GM23338 (cell line): Measurements from ENCODE around the gene AQP5. TPM values are rescaled to one million over a fixed set of nuclear protein-coding genes. Genes with fewer than 3 reads are reported as not detected.

ENCODE experiments used
- ATAC-seq: fragments of 200-7000 bp; cut with Tn5 transposase; 3 replicates; pipeline ENCODE4 v1.9.1; 2020
- DNase-seq: peaks from one replicate; pipeline ENCODE4 v3.0.0-alpha.2; 2015; ENCODE audit warnings: low spot score
- H2AFZ ChIP-seq: fragments of 200-600 bp; sonication (generic); 2 replicates; pipeline ENCODE4 v1.8.0; 2016; ENCODE audit warnings: antibody characterized with exemption, mild to moderate bottlenecking, moderate library complexity
- H3F3A ChIP-seq: fragments of 200-600 bp; sonication (generic); replicated peaks from 2 replicates; pipeline ENCODE4 v1.8.0; 2017; ENCODE audit warnings: antibody characterized with exemption, mixed run types, low read depth
- H3K27ac ChIP-seq: fragments of 200-600 bp; sonication (generic); 2 replicates; pipeline ENCODE4 v1.6.1; 2016; ENCODE audit warnings: low read depth
- H3K27me3 ChIP-seq: fragments of 200-600 bp; sonication (generic); 2 replicates; pipeline ENCODE4 v1.8.0; 2016; ENCODE audit warnings: mild to moderate bottlenecking, mixed run types, moderate library complexity; ENCODE audit not compliant: insufficient read depth
- H3K36me3 ChIP-seq: fragments of 200-600 bp; sonication (generic); 2 replicates; pipeline ENCODE4 v1.8.0; 2016; ENCODE audit warnings: mild to moderate bottlenecking; ENCODE audit not compliant: insufficient read depth
- H3K4me1 ChIP-seq: fragments of 200-600 bp; sonication (generic); 2 replicates; pipeline ENCODE4 v1.8.0; 2016; ENCODE audit warnings: mild to moderate bottlenecking, moderate library complexity; ENCODE audit not compliant: insufficient read depth
- H3K4me2 ChIP-seq: fragments of 200-600 bp; sonication (generic); 2 replicates; pipeline ENCODE4 v1.7.1; 2017; ENCODE audit warnings: mixed run types
- H3K4me3 ChIP-seq: fragments of 200-600 bp; sonication (generic); 2 replicates; pipeline ENCODE4 v1.6.1; 2016; ENCODE audit warnings: mixed run types
- H3K79me2 ChIP-seq: fragments of 200-600 bp; sonication (generic); replicated peaks from 2 replicates; pipeline ENCODE4 v1.8.0; 2017; ENCODE audit warnings: mild to moderate bottlenecking; ENCODE audit not compliant: insufficient read depth
- H3K9me2 ChIP-seq: fragments of 200-600 bp; sonication (generic); 2 replicates; pipeline ENCODE4 v1.8.0; 2017; ENCODE audit not compliant: insufficient read depth
- H4K20me1 ChIP-seq: fragments of 200-600 bp; sonication (generic); replicated peaks from 2 replicates; pipeline ENCODE4 v1.8.0; 2017; ENCODE audit warnings: mild to moderate bottlenecking; ENCODE audit not compliant: insufficient read depth
- H3K27ac Mint-ChIP-seq: 2 replicates; pipeline ENCODE4 v1.8.0; 2020; ENCODE audit warnings: inconsistent platforms, mild to moderate bottlenecking, moderate library complexity, mixed read lengths
- H3K27me3 Mint-ChIP-seq: 3 replicates; pipeline ENCODE4 v1.8.0; 2022; ENCODE audit warnings: low read depth, mild to moderate bottlenecking, moderate library complexity, mixed read lengths, inconsistent platforms; ENCODE audit not compliant: insufficient read depth, poor library complexity
- H3K36me3 Mint-ChIP-seq: 3 replicates; pipeline ENCODE4 v1.8.0; 2021; ENCODE audit warnings: low read depth, mild to moderate bottlenecking, inconsistent platforms, moderate library complexity, mixed read lengths
- H3K4me1 Mint-ChIP-seq: 3 replicates; pipeline ENCODE4 v1.8.0; 2020; ENCODE audit warnings: mild to moderate bottlenecking, inconsistent platforms, mixed read lengths
- H3K4me3 Mint-ChIP-seq: 3 replicates; pipeline ENCODE4 v1.8.0; 2021; ENCODE audit warnings: moderate library complexity, mild to moderate bottlenecking, inconsistent platforms, mixed read lengths
- H3K9me3 Mint-ChIP-seq: 3 replicates; pipeline ENCODE4 v1.8.0; 2020; ENCODE audit warnings: moderate library complexity, mild to moderate bottlenecking, inconsistent platforms, mixed read lengths
- CREB1 ChIP-seq: fragments of 250-450 bp; sonication (Bioruptor Pico); IDR thresholded peaks from 2 replicates; pipeline ENCODE4 v1.5.0; 2020; ENCODE audit warnings: low read depth, mild to moderate bottlenecking, moderate library complexity
- EZH2 ChIP-seq: fragments of 200-600 bp; sonication (generic); IDR thresholded peaks from one replicate; pipeline ENCODE4 v1.8.0; 2017; ENCODE audit warnings: antibody characterized with exemption, mild to moderate bottlenecking, low read depth; ENCODE audit not compliant: unreplicated experiment
- EZH2phosphoT487 ChIP-seq: fragments of 200-600 bp; sonication (generic); IDR thresholded peaks from one replicate; pipeline ENCODE4 v1.8.1; 2018; ENCODE audit warnings: antibody characterized with exemption; ENCODE audit not compliant: unreplicated experiment
- NANOG ChIP-seq: IDR thresholded peaks from 2 replicates; pipeline ENCODE4 v1.6.1; 2016; ENCODE audit warnings: antibody characterized with exemption, borderline replicate concordance
- POLR2AphosphoS5 ChIP-seq: IDR thresholded peaks from 2 replicates; pipeline ENCODE4 v1.6.1; 2016; ENCODE audit warnings: antibody characterized with exemption, low read depth
- STAT1 ChIP-seq: IDR thresholded peaks from one replicate; pipeline ENCODE4 v1.6.1; 2016; ENCODE audit warnings: antibody characterized with exemption; ENCODE audit not compliant: unreplicated experiment
- ZNF114 ChIP-seq: fragments of 250-450 bp; sonication (Bioruptor Pico); IDR thresholded peaks from 2 replicates; pipeline ENCODE4 v1.5.0; 2020; ENCODE audit warnings: mild to moderate bottlenecking, moderate library complexity
- ZNF331 ChIP-seq: fragments of 250-450 bp; sonication (Bioruptor Pico); IDR thresholded peaks from 2 replicates; pipeline ENCODE4 v1.5.0; 2020; ENCODE audit warnings: low read depth, mild to moderate bottlenecking, moderate library complexity
- polyA plus RNA-seq: library from polyadenylated mRNA; unstranded; fragments of >200 nt; fragmentation: Nextera tagmentation; extraction: Ambion mirVana; gene quantifications from 2 replicates; pipeline ENCODE4 v1.2.1, GENCODE V29; 2016
- total RNA-seq: library from RNA; depleted of rRNA; stranded (reverse); fragments of >200 nt; shearing (Covaris generic); gene quantifications from 2 replicates; pipeline ENCODE4 v1.2.3, GENCODE V29; 2014
- TF ChIP-seq, protein P1 (sequence below), 2 experiments: fragments of 200-600 bp in 1 of 2; sonication (generic) in 1 of 2; conservative IDR thresholded peaks; 2 replicates each; pipeline versions ENCODE4 v1.5.1 to v1.6.1; 2016 to 2017; ENCODE audit warnings: antibody characterized with exemption in 2 of 2, low read depth in 2 of 2, mild to moderate bottlenecking in 2 of 2, moderate library complexity in 1 of 2
- TF ChIP-seq, protein P2 (sequence below): IDR thresholded peaks from one replicate; pipeline ENCODE4 v1.6.1; 2018; ENCODE audit warnings: antibody characterized with exemption; ENCODE audit not compliant: unreplicated experiment

The AQP5 gene
- total and polyA plus RNA-seq, 2 experiments from 2014 or later, result 1.3 to 2.2 TPM

- no peak for TF ChIP-seq STAT1
- no peak for TF ChIP-seq ZNF331 (CRISPR knock-in tag)
- TF ChIP-seq, protein P1, sequence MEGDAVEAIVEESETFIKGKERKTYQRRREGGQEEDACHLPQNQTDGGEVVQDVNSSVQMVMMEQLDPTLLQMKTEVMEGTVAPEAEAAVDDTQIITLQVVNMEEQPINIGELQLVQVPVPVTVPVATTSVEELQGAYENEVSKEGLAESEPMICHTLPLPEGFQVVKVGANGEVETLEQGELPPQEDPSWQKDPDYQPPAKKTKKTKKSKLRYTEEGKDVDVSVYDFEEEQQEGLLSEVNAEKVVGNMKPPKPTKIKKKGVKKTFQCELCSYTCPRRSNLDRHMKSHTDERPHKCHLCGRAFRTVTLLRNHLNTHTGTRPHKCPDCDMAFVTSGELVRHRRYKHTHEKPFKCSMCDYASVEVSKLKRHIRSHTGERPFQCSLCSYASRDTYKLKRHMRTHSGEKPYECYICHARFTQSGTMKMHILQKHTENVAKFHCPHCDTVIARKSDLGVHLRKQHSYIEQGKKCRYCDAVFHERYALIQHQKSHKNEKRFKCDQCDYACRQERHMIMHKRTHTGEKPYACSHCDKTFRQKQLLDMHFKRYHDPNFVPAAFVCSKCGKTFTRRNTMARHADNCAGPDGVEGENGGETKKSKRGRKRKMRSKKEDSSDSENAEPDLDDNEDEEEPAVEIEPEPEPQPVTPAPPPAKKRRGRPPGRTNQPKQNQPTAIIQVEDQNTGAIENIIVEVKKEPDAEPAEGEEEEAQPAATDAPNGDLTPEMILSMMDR (conservative IDR thresholded peaks at IDR 0.05; ENCODE audit: low read depth in 2 of 2), result no peak
- TF ChIP-seq, protein P2, sequence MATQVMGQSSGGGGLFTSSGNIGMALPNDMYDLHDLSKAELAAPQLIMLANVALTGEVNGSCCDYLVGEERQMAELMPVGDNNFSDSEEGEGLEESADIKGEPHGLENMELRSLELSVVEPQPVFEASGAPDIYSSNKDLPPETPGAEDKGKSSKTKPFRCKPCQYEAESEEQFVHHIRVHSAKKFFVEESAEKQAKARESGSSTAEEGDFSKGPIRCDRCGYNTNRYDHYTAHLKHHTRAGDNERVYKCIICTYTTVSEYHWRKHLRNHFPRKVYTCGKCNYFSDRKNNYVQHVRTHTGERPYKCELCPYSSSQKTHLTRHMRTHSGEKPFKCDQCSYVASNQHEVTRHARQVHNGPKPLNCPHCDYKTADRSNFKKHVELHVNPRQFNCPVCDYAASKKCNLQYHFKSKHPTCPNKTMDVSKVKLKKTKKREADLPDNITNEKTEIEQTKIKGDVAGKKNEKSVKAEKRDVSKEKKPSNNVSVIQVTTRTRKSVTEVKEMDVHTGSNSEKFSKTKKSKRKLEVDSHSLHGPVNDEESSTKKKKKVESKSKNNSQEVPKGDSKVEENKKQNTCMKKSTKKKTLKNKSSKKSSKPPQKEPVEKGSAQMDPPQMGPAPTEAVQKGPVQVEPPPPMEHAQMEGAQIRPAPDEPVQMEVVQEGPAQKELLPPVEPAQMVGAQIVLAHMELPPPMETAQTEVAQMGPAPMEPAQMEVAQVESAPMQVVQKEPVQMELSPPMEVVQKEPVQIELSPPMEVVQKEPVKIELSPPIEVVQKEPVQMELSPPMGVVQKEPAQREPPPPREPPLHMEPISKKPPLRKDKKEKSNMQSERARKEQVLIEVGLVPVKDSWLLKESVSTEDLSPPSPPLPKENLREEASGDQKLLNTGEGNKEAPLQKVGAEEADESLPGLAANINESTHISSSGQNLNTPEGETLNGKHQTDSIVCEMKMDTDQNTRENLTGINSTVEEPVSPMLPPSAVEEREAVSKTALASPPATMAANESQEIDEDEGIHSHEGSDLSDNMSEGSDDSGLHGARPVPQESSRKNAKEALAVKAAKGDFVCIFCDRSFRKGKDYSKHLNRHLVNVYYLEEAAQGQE, result no peak
- TF ChIP-seq CREB1 (CRISPR knock-in tag), result no peak
- no peak for TF ChIP-seq POLR2AphosphoS5
Measured at GRCh38 chr12:50003595-50003994, 41.9 kb downstream of the AQP5 start (continued).

DNA sequence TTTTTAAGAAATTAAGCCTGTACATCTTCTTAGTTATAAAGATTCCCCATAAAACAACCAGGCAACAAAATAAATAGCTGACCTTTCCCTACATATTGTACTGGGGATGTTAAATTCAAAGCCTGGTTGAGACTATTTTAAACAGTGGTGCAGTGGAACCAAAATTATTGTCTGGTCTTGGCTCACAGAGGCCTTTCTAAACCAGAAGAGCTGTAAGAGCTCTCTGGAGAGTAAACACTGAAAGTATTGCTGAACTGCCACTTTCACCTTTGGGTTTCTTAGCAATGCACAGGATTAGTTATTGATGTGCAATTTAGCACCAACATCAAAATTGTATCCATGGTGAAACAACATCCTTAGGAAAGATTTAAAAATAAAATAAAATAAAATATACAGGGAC is 43.0 kb downstream of the AQP5 start:
- Histone ChIP-seq H3K27ac (no peak overlapping the region), H3K36me3 (peaks cover 20% of the 10 kb centered on the region; the same call in 1 of the 2 replicates), H3F3A (no peaks in the 10 kb centered on the region), H3K4me3 (no peak overlapping the region), H3K79me2 (no peaks in the 10 kb centered on the region), H3K4me2 (no peak overlapping the region), H3K27me3 (no peaks in the 10 kb centered on the region), H3K9me2 (no peaks in the 10 kb centered on the region), H2AFZ (no peak overlapping the region), H4K20me1 (peaks cover 3% of the 10 kb centered on the region; the same call in 1 of the 2 replicates), H3K4me1 (no peaks in the 10 kb centered on the region)
- TF ChIP-seq EZH2 (no peak), EZH2phosphoT487 (no peak), POLR2AphosphoS5 (no peak), NANOG (no peak), ZNF114 (CRISPR knock-in tag) (no peak), CREB1 (CRISPR knock-in tag) (no peak)
- TF ChIP-seq, protein P2, result no peak
- TF ChIP-seq, protein P1 (conservative IDR thresholded peaks at IDR 0.05; ENCODE audit: low read depth in 2 of 2), result no peak
- Mint-ChIP-seq H3K27ac (no peak overlapping the region), H3K36me3 (peaks cover 37% of the 10 kb centered on the region), H3K4me1 (no peaks in the 10 kb centered on the region), H3K9me3 (no peaks in the 10 kb centered on the region), H3K27me3 (no peaks in the 10 kb centered on the region), H3K4me3 (no peak overlapping the region)
- ATAC-seq, result no peak
- no peak for DNase-seq
